ENCODE measurements around the gene MGLL.

DNA sequence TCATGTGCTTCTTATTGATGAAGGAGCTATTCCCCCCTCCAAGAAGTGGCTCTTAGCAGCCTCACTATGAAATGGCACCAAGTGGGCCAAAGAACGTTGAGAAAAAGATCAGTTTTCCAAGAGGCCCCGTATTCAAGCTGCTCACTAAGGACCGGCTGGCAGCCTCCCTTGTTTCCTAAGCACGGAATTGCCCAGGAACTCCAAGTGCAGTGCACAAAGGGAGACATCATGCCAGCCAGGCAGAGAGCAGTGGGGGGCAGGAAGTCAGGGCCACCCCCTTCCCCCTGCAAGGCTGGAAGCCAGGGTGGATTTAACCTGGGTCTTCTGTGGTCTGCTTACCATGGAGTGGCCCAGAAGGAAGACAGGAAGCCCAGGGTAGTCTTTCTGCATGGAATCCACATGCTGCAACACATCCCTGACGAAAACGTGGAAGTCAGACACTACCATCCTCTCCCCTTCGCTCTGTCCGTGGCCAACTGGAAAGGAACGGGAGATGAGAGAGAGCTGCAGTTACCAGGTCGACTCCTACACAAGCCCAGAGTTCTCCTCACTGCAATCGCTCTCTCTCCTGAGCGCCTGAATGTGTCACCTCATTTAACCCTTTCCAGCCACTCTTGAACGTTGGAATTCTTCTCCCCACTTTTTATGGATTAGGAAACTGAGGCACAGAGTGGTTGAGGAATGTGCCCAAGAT is 100.1 kb downstream of the MGLL start:
- TF ChIP-seq, protein P1, sequence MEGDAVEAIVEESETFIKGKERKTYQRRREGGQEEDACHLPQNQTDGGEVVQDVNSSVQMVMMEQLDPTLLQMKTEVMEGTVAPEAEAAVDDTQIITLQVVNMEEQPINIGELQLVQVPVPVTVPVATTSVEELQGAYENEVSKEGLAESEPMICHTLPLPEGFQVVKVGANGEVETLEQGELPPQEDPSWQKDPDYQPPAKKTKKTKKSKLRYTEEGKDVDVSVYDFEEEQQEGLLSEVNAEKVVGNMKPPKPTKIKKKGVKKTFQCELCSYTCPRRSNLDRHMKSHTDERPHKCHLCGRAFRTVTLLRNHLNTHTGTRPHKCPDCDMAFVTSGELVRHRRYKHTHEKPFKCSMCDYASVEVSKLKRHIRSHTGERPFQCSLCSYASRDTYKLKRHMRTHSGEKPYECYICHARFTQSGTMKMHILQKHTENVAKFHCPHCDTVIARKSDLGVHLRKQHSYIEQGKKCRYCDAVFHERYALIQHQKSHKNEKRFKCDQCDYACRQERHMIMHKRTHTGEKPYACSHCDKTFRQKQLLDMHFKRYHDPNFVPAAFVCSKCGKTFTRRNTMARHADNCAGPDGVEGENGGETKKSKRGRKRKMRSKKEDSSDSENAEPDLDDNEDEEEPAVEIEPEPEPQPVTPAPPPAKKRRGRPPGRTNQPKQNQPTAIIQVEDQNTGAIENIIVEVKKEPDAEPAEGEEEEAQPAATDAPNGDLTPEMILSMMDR (IDR thresholded peaks at IDR 0.05; ENCODE audit: low read length): no peak
- no peak for TF ChIP-seq EZH2 (optimal IDR thresholded peaks at IDR 0.05; ENCODE audit: low read depth, low read length)

Measured in MM.1S (cell line).